GM18505 (cell line): Measurements from ENCODE around the gene BAIAP3.

Experiments used
- ATAC-seq: cut with Tn5 transposase; IDR thresholded peaks from one replicate; pipeline ENCODE4 v1.9.1; 2021; ENCODE audit not compliant: unreplicated experiment
- POLR2A ChIP-seq: IDR thresholded peaks from 4 replicates; pipeline ENCODE4 v1.6.1; 2011; ENCODE audit warnings: borderline replicate concordance; ENCODE audit not compliant: insufficient read depth, insufficient read length; ENCODE audit errors: extremely low read depth

The BAIAP3 gene

DNA sequence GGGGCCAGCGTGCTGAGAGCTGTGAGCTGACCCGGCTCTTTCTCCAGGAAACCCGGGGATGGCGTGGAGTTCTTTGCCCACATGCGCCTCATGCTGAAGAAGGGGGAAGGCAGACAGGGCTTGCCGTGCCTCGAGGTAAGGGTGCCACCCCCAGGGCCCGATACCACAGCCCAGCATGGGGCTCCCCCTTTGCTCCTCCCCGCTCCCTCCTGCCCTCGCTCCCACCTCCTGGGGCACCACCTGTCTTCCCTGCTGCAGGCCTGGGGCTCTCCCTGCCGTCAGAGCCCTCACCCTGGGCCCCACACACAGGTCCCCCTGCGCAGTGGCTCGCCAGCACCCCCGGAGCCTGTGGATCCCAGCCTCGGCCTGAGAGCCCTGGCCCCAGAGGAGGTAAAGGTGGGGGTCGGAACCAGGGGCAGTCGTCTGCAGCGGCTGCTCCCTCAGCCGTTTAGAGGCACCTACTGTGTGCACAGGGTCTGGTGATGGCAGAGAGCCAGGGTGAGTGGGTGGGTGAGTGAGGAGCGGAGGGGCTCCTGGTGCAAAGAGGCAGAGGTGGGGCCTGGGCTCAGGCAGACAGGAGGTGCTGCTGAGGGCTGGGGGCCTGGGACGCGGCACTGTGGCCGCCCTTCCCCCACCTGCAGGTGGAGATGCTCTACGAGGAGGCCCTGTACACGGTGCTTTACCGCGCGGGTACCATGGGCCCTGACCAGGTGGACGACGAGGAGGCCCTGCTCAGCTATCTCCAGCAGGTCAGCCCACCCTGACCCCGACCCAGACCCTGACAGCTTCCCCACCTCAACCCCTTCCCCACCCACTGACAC is 5.6 kb downstream of the BAIAP3 start:
- TF ChIP-seq POLR2A: no peak
- no peak for ATAC-seq

DNA sequence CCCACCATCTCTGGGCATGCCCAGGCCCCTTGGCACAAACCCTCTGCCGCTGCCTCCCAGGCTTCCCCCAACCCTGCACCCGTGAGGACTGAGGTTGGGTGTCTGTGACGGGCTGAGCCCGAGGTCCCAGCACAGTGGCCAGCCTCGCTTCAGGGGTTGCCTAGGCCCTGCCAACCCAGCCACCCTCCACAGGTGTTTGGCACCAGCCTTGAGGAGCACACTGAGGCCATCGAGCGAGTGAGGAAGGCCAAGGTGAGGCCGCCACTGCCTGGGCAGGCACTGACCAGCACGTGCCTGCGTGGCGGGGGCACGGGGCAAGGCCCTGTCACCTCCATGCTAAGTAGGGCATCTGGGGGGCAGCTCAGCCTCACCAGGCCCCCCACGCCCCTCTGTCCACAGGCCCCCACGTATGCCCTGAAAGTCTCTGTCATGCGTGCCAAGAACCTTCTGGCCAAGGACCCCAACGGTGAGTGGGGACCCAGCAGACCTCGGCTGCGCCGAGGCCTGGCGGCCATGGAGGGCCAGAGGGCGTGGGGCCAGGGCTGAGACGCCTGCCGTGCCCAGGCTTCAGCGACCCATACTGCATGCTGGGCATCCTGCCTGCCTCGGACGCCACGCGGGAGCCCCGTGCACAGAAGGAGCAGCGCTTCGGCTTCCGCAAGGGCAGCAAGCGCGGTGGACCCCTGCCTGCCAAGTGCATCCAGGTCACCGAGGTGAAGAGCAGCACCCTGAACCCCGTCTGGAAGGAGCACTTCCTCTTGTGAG is 7.5 kb downstream of the BAIAP3 start:
- TF ChIP-seq POLR2A: no peak
- ATAC-seq: no peak

DNA sequence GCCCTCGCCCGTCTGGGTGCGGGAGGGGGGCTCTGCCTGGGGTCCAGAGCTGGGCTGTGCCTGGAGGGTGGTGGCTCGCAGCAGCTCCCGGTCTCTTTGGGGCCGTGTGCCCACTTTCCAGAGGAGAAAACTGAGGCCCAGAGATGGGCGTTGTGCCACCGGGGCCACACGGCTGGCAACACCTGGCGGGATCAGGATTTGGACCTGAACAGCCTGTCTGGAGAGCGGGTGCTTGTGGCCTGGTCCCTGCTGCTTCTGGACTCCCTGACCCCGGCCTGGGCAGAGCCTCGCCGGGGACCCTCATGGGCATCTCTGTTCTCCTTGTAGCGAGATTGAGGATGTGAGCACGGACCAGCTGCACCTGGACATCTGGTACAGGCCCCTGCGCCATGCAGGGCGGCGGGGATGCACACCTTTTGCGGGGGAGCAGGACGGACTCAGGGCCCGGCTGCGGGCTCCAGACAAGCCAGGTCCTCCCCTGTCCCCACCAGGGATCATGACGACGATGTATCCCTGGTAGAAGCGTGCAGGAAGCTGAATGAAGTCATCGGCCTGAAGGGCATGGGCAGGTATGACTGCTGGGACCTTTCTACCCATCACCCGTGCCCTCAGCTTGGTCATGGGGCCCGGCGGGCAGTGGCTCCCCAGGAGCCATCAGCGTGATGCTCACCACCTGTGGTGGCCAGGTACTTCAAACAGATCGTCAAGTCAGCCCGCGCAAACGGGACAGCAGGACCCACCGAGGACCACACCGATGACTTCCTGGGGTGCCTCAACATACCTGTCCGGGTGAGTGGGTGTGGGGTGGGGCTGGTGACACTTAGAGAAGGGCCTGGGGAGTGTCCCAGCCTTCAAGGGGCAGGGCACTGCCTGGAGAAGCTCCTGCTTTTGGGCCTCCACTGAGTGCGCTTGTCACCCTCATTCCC is 8.3 kb downstream of the BAIAP3 start:
- ATAC-seq: no peak

DNA sequence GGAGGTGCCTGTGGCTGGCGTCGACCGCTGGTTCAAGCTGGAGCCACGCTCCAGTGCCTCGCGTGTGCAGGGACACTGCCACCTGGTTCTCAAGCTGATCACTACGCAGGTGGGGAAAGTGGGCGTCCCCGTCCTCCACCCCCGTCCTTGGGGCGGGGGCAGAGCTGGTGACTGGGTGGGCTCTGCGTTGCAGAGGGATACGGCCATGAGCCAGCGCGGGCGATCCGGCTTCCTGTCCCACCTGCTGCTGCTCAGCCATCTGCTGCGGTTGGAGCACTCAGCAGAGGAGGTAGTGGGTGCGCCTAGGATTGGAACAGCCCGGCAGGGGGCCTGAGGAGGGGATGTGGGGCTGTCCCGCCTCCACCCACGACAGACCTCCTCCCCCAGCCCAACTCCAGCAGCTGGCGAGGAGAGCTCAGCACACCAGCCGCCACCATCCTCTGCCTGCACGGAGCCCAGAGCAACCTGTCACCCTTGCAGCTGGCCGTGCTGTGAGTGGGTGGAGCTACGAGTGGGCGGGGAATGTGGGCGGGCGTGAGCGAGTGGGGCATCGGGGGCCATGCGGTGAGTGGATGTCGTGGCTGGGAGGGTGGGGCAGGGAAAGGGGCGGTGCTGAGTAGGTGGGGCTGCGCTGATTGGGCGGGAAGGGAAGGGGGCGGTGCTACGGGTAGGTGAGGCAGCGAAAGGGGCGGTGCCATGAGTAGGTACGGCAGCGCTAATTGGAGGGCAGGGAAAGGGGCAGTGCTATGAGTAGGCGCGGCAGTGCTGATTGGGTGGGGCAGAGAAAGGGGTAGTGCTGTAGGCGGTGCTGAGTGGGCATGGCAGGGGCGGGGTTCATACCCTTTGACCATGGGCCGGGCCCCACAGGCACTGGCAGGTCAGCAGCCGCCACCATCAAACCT is 9.3 kb downstream of the BAIAP3 start:
- ATAC-seq: peak; percentile 80
- no peak for TF ChIP-seq POLR2A

More for the DNA sequence above, 8.3 kb downstream of the BAIAP3 start:
- TF ChIP-seq POLR2A: no peak

DNA sequence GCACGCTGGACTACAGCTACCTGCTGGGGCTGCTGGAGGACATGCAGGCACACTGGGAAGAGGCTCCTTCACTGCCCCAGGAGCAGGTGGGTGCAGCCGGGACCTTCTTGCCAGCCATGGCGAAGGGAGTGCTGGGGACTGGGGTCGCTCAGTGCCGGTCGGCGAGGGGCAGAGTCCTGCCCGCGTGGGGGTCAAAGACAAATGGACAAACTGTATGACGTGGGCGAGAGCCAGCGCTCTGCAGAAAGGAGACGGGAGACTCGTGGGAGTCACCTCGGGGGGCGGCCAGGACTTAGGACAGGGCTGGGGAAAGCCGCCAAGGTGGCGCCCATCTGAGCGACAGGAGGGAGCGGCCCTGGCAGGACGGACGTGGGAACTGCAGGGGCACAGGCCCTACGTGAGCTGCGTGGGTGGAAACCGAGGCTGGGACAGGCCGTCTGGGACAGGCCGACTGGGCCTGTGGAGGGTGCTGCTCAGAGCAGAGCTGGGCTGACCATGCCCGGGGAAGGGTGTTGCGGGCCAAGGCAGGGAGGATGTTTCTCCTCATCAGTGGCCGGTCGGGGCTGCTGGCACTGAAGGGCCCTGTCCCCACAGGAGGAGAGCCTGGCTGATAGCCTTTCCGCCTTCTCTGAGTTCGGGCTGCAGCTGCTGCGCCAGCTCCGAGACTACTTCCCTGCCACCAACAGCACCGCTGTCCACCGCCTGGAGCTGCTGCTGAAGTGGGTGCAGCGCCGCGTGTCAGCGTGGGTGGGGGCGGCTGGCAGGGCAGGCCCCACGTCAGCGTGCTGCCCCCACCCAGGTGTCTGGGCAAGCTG is 10.2 kb downstream of the BAIAP3 start:
- no peak for ATAC-seq
- TF ChIP-seq POLR2A: no peak

DNA sequence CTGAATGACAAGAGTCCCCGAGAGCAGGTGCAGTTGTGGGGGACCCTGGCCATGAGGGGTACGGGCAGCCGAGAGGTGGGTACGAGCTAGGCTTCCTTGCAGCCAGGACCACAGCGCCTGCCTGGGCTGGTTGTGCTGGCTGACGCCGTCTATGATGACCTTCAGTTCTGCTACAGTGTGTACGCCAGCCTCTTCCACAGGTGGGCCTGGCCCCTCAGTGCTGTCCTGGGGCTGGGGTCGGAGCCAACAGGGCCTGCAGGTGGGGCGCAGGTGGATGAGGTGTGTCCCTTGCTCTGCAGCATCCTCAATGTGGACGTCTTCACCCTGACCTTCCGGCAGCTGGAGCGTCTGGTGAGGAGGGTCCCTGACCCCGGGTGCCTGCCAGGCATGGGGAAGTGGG is 11.1 kb downstream of the BAIAP3 start:
- no peak for TF ChIP-seq POLR2A
- no peak for ATAC-seq

DNA sequence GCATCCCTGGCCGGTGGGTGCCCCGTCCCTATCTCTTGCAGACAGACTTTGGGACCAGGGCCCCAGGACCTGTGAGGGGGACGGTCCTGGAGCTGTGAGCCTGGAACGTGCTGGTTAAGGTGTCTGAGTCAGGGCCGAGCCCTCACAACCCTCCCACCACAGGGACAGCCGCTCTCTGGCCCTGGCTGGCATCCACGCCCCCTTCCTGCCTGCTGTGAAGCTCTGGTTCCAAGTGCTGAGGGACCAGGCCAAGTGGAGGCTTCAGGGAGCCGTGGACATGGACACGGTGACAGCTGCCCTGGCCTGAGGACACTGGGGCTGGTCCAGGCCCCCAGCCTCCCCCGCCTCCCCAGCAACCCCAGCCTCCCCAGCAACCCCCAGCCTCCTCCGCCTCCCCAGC is 11.6 kb downstream of the BAIAP3 start:
- ATAC-seq: no peak
- TF ChIP-seq POLR2A: no peak

DNA sequence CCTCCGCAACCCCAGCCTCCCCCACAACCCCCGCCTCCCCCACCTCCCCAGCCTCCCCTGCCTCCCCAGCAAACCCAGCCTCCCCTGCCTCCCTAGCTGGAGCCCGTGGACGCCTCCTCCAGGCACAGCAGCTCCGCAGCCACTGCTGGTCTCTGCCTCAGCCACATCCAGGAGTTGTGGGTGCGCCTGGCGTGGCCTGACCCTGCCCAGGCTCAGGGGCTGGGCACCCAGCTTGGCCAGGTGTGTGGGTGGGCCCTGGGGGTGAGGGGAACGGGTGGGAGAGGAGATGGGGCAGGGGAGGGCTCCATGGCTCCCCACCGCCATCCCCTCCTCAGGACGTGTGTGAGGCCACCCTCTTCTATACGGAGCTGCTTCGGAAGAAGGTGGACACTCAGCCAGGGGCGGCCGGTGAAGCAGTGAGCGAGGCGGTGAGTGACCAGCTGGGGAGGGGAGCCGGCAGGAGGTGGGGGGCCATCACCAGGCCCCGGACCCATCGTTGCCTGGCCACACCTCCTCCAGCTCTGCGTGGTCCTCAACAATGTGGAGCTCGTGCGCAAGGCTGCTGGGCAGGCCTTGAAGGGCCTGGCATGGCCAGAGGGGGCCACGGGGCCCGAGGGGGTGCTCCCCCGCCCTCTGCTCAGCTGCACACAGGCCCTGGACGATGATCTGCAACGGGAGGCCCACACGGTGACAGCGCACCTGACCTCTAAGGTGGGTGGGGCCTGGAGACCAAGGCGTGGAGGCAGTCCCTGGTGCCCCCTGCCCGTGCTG is 12.4 kb downstream of the BAIAP3 start:
- no peak for TF ChIP-seq POLR2A
- ATAC-seq: no peak

DNA sequence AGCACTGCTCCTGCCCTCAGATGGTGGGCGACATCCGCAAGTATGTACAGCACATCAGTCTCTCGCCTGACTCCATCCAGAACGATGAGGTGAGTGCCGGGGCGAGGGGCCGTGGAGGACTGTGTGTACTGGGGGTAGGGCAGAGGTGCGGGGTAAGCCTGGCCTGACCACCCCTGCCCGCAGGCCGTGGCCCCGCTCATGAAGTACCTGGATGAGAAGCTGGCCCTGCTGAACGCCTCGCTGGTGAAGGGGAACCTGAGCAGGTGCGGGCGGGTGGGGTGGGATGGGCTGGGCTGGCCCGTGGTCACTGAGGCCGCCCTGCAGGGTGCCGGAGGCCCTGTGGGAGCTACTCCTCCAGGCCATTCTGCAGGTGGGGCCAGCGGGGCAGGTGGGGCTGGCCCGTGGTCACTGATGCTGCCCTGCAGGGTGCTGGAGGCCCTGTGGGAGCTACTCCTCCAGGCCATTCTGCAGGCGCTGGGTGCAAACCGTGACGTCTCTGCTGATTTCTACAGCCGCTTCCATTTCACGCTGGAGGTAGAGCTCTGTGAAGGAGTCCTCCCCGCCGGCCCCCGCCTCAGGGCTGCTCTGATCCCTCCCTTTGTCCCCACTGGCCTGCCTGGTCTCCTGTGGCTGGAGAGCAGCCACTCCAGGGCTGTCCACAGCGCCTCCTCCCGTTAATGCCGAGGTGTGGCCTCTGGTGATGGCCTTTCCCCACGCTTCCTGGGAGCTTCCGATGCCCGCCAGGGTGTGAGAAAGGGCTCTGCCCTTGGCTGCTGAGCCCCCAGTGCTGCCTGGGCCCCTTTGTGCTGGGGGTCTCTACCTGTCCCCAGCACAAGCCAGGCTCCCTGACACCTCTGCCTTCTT is 13.2 kb downstream of the BAIAP3 start:
- no peak for TF ChIP-seq POLR2A
- no peak for ATAC-seq

DNA sequence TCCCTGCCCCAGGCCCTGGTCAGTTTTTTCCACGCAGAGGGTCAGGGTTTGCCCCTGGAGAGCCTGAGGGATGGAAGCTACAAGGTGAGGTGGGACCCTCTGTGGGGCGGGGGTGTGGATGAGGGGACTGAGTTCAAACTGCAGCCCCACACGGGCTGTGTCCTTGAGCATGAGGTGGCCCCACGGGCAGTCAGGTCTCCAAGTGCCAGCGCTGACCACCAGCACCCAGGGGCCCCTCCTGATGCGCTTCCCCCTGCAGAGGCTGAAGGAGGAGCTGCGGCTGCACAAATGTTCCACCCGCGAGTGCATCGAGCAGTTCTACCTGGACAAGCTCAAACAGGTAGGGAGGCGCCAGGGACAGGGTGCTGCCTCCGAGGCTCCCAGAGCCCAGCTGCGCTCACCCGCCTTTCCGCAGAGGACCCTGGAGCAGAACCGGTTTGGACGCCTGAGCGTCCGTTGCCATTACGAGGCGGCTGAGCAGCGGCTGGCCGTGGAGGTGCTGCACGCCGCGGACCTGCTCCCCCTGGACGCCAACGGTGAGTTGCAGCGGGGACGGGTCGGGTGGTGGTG is 13.9 kb downstream of the BAIAP3 start:
- no peak for TF ChIP-seq POLR2A
- no peak for ATAC-seq
